GM18511 (cell line): ENCODE measurements around the gene CTNNA3.
"Not testable (repeated sequence)": the region's sequence is repeated elsewhere in the genome, so short reads cannot be mapped to it uniquely, and the experiment has no call there.

Experiments
- ATAC-seq: cut with Tn5 transposase; IDR thresholded peaks from one replicate; pipeline ENCODE4 v1.9.1; 2021; ENCODE audit warnings: mild to moderate bottlenecking, moderate library complexity; ENCODE audit not compliant: unreplicated experiment

CTNNA3 gene

GRCh38 chr10:67696029-67696428 is at the start of gene CTNNA3:
TSS of gene CTNNA3 (minus strand) at chr10:67696195.
- ATAC-seq = peak; percentile 62

GRCh38 chr10:67735430-67735829 is 39.4 kb upstream of the CTNNA3 start:
- ATAC-seq = no peak

GRCh38 chr10:67733511-67733910 is 37.5 kb upstream of the CTNNA3 start:
- ATAC-seq = no peak

- no peak for ATAC-seq
These were observed 29.6 kb upstream of the CTNNA3 start for GRCh38 chr10:67725567-67725966.

- ATAC-seq = no peak
These were observed 27.6 kb upstream of the CTNNA3 start for GRCh38 chr10:67723601-67724000.

GRCh38 chr10:67722113-67722512 is 26.1 kb upstream of the CTNNA3 start:
- peak; percentile 89 for ATAC-seq

- not testable (repeated sequence) for ATAC-seq
These were observed 20.5 kb upstream of the CTNNA3 start for GRCh38 chr10:67716455-67716854.

- no peak for ATAC-seq
These were observed 9.9 kb upstream of the CTNNA3 start for GRCh38 chr10:67705921-67706320.

- not testable (repeated sequence) for ATAC-seq
These were observed 3.7 kb upstream of the CTNNA3 start for GRCh38 chr10:67699613-67700270.

- ATAC-seq = no peak
These were observed 2.2 kb upstream of the CTNNA3 start for GRCh38 chr10:67698164-67698563.

GRCh38 chr10:67697724-67698131 is 1.7 kb upstream of the CTNNA3 start:
- peak; percentile 88 for ATAC-seq

GRCh38 chr10:67696679-67697078 is 684 bp upstream of the CTNNA3 start:
- no peak for ATAC-seq

GRCh38 chr10:67695555-67695954 is 440 bp downstream of the CTNNA3 start:
- no peak for ATAC-seq

GRCh38 chr10:67691861-67692260 is 4.1 kb downstream of the CTNNA3 start:
- not testable (repeated sequence) for ATAC-seq

GRCh38 chr10:67690540-67690939 is 5.5 kb downstream of the CTNNA3 start:
- not testable (repeated sequence) for ATAC-seq

- ATAC-seq = not testable (repeated sequence)
These were observed 11.9 kb downstream of the CTNNA3 start for GRCh38 chr10:67684140-67684539.

GRCh38 chr10:67678335-67678974 is 17.5 kb downstream of the CTNNA3 start:
- no peak for ATAC-seq

- no peak for ATAC-seq
These were observed 19.7 kb downstream of the CTNNA3 start for GRCh38 chr10:67676208-67676825.

GRCh38 chr10:67670401-67670800 is 25.6 kb downstream of the CTNNA3 start:
- ATAC-seq = no peak

- no peak for ATAC-seq
These were observed 26.0 kb downstream of the CTNNA3 start for GRCh38 chr10:67669978-67670377.

- no peak for ATAC-seq
These were observed 27.5 kb downstream of the CTNNA3 start for GRCh38 chr10:67668448-67668847.

- ATAC-seq = no peak
These were observed 29.0 kb downstream of the CTNNA3 start for GRCh38 chr10:67667035-67667425.
